HG03196 (cell line): ENCODE measurements around the gene RCBTB1.
"Not testable (repeated sequence)": the region's sequence is repeated elsewhere in the genome, so short reads cannot be mapped to it uniquely, and the experiment has no call there.

Experiments
- ATAC-seq: cut with Tn5 transposase; IDR thresholded peaks from one replicate; pipeline ENCODE4 v1.9.1; 2021; ENCODE audit not compliant: unreplicated experiment

RCBTB1 gene

DNA sequence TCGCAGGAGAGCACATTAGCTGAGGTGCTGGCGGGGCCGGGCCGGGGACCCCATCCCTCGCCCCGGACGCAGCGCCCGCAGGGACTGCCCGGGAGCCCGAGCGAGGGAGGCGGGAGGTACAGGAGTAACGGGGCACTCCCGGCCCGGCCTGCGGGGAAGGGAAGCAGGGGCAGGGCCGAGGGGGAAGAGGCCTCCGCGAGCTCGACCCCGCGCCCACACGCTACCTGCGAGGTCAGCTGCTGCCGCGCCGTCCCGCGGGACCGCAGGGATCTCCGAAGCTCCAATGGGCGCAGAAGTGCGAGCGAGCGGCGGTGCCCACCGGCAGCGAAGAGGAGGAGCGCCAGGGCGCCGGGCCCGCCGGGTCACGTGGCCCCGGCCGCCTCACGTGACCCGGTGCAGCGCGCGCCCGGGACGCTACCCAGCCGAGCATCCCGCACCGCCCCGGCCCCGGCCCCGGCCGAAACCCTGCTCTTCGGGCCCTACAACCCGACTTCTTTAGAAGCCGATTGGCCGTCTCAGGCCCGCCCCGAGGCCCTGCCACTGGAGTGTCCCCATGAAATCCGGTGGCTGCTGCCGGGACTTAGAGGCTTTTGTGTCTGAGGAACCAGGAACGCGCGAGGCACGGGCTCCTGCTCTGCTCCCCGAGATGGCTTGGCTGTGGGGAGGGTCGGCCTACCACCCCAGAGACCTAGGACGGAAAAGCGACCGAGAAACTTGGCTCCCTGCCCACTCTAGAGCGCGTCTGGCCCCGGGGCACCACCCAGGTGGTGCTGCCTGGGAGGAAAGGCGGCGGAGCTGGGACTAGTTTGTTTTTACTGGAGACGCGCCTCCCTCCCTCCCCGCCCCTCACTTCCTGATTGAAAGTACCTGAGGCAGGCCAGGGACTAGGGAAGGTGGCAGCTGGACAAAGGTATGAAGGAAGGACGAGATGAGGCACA lies at the start of gene RCBTB1:
RCBTB1 (minus strand) TSS at position 339 of the 938 bp plus-strand sequence. CDS start 18,279 bp downstream, outside the sequence.
- peak; percentile 90 for ATAC-seq

DNA sequence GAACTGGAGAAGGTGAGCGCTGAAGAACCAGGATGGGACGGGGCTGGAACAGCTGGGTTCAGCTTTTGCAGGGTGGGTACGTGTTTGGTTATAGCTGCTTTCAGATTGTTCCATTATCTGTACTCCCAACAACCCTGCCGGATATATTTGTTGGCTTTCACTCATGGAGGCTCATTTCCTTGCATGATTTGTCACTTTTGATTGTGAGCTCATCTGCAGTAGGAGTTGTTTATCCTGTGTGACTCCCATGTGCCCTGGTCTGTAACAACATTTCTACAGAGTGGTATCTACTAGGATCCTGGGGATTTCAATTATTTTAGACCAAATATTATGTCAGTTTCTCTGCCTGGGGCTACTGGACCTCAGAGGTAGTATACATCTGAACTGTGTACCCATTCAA lies 48.4 kb upstream of the RCBTB1 start:
- ATAC-seq: no peak

DNA sequence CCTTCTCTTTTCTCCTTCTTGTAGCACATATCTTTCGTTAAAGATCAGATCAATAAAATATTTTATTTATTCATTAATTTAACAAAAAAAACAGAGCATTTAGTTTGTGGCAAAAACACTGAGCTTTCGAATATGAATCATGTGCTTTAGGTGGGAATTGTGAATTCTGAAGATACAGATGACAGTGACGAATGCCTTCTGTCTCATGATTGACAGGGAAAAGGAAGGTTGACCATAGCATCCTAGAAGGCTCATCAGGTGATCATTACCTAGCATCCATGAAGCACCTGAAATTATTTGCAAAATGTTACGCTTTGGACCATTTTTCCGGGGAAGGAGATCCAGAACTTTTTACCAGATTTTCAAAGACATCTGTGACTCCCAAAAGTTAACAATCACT lies 46.8 kb upstream of the RCBTB1 start:
- no peak for ATAC-seq

DNA sequence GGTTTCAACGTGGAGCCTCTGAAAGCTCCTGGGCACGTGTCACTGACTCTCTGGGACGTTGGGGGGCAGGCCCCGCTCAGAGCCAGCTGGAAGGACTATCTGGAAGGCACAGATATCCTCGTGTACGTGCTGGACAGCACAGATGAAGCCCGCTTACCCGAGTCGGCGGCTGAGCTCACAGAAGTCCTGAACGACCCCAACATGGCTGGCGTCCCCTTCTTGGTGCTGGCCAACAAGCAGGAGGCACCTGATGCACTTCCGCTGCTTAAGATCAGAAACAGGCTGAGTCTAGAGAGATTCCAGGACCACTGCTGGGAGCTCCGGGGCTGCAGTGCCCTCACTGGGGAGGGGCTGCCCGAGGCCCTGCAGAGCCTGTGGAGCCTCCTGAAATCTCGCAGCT lies 45.2 kb upstream of the RCBTB1 start:
- ATAC-seq: no peak

DNA sequence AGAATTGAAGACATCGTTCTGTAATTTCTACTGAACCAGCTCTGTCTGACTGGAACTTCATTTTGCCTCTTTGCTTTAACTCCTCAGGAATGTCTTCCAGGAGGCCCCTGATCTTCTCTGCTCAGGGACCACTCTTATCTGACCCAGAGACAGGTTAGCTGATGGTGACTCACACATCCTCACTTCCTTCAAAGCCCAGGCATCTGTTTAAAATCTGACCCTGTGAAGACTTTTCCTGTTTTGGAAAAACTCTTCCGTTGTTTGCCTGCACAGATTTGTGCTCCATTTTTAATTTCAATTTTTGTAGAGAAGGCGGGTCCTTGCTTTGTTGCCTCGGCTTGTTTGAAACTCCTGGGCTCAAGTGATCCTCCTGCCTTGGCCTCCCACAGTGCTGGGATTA lies 44.6 kb upstream of the RCBTB1 start:
- ATAC-seq: no peak

DNA sequence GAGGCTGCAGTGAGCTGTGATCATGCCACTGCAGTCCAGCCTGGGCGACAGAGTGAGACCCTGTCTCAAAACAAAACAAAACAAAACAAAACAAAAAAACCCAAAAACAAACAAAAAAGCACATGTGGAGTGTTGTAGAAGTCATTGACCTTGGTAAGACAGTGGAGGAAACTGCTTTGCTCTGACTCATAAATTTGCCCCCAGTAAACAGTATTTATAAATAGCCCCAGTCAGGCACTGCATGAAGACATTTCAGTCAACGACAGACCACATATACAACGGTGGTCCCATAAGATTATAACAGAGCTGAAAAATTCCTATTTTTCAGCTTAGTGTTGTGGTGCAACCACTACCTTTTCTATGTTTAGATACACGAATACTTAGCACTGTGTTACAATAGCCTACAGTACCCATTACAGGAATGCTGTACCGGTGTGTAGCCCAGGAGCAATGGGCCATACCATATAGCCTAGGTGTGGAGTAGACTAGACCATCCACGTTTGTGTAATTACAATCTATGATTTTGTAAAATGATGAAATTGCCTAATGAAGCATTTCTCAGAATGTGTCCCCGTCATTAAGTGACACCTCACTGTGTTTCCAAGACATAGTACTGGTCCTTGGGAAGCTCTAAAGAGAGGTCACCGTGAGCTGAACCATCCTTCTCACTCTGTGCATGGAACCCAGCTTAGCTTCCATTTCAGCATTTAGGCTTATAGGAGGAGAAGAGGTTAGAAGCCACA lies 44.0 kb upstream of the RCBTB1 start:
- no peak for ATAC-seq

DNA sequence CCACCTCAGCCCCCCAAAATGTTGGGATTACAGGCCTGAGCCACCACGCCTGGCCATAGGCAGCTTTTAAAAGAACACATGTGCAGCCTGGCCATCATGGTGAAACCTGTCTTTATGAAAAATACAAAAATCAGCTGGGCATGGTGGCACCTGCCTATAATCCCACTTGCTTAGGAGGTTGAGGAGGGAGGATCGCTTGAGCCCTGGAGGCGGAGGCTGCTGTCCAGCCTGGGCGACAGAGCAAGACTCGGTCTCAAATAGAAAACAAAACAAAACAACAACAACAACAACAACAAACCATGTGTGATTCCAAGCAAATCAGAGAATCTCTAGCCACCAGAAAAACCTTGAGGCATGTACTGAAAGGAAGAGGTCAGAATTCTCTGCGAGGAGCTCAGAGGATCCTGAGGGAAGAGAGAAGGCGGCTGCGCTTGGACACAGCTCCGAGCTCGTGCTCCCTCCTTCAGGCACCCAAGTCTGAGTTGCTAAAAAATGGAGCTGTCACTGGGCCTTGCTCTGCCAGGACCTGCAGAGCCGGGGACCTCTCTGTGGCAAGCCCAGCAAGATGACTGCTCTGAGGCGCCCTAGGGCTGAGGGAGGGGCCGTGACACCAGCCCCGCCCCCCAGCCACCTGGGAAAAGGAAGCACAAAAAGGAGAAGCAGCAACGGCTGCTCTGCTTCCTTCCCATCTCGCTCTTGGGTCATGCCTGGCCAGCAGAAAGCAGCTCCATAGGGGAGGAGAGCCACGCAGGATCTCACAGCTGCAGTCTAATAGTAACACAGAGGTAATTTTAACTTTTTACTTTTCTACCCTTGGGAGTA lies 42.7 kb upstream of the RCBTB1 start, which contains the start of gene ARL11:
ARL11 (plus strand) TSS at position 677 of the 822 bp plus-strand sequence. CDS start 1,941 bp downstream, outside the sequence.
- ATAC-seq: peak; percentile 85

DNA sequence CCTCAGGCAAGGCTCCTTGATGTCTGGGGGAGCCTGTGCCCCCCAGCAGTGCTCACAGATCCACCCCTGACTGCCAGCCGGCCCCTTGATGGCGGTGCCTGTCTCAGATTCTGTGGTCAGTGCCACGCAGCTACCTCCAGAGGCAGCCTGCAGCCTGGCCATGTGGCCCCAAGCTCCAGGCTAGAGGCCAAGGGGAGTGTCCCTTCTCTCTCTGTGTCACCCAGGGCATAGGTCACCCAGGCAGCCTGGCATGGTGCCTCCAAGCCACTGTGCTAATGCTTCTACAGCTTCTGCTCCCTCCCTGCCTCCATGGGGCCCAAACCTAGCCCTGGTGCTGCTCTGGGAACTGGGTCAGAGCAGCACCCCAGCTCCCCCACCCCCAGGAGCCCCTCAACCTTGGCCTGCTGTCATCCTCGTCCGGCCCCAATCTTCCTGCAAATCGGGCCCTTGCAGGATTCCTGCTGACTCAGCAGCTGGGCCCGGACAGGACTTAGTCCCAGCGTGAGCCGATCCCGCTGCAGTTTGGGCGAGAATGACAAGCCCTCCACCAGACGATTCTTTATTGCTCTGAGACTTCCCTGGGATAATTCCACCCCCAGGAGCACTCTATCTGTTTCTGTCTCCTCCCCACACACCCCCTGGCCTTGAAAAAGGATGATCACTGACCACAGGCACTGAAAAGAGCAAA lies 40.2 kb upstream of the RCBTB1 start:
- no peak for ATAC-seq

DNA sequence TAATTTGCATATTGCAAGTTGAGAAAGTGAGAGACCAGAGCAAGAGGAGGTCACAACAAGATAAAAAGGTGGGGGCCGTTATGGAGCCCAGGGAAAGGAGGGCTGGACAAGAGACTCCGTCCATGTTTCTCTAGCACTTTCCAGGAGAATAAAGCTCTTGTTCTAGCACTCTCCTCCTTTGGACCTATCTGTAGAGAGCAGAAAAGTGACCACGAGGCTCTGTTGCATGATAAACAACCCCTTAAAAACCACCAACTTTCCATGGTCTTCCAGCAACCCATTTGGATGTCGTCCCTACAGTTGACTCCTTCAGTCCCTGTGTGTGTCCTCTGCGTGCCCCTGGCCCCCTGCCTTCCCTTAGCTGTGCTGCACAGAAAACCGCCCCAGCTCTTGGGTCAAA lies 38.9 kb upstream of the RCBTB1 start:
- ATAC-seq: no peak

DNA sequence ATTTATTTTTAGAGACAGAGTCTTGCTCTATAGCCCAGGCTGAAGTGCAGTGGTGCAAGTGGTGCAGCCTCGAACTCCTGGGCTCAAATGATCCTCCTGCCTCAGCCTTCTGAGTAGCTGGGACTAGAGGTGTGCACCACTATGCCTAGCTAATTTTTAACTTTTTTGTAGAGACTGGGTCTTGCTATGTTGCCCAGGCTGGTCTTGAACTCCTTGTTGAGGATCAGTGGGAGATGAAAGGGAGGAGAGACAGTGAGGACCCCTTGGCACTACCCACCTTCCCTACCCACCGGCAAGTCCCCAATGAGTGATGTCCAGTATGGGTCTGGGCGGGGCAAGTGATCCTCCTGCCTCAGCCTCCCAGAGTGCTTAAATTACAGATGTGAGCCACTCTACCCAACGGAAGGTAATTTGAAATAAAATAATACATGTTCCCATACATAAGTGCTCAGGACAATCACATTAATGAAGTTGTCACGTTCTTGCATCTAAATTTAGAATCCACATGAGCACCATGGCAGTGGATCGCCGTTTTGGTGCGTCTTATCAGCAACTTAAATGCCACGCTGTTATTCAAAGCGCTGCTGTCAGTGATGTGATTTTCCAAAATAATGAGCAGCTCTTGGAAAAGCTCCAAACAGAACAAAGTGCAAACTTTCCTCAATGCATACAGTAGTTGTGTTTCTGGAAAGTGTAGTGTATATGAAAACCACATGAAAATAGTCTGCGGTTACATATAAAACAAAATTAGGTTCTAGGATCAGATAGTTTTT lies 37.0 kb upstream of the RCBTB1 start:
- no peak for ATAC-seq

DNA sequence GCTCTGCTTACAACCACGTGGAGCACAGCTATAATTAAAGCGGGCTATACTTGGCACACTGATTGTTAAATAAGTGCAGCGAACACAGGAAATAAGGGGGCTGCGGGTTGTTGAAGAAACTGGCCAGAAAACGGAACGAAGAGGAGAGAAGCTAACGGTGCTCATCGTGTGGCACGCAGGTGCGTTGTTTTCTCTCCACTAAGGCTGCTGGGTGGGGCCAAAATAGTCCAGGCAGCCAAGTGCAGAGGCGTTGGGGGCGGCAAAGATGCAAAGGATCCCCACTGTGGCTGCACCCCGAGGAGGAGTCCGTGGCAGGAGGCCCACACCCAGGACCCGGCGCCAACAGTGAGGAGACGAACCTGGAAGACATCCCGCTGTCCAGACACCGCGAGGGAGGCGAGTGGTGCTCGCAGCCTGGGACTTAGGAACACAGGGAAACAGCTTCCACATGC lies 34.8 kb upstream of the RCBTB1 start:
- no peak for ATAC-seq

DNA sequence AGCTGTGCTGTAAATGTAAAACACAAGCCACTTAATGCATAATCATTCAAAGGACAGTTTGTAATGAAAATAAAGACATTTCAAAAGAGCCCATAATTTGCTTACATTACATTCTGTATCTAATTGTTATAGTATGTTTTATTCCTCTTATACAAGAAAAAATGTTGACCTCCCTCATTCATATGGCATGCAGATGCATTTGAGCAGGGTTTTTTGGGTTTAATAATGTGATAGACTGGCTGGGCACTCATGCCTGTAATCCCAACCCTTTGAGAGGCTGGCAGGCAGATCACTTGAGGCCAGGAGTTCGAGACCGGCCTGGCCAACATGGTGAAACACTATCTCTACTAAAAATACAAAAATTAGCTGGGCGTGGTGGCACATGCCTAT lies 31.3 kb upstream of the RCBTB1 start:
- no peak for ATAC-seq

DNA sequence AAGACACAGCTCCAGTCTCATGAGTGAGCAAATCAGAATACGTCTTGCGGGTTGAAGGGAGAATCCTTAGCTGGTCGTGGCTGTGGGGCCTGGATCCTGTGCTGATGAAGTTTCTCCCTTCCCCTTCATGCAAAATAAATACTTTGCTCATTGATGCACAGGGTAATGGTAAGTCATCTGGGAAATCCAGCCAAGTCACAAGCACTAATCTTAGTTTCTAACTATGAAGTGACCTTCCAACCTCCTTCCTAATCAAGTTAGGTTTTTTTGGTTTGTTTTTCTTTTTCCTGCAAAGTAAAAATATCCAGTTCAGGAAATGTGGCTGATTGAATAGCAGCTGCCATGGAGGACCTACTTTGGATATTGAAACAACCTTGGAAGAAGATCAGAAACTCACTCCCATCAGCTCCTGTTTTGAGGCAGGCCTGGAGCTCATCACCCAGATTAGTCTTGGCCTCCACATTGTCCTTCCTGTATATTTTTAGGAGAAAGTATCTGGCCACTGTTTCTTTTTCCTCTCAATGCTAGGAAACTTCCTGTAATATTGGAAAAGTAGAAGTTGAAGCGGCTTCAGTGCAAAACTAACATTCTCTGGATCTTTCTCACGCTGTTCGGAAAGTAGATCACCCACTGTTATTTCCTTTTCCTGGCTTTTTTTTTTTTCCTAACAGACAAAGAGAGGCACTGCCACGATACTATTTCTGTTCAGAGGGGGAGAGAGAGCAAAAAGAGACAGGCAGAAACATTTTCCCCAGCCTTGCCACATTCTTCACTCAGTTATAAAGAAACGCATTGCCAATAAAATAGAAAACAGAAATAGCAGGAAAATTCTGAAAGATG lies 30.7 kb upstream of the RCBTB1 start:
- ATAC-seq: no peak

DNA sequence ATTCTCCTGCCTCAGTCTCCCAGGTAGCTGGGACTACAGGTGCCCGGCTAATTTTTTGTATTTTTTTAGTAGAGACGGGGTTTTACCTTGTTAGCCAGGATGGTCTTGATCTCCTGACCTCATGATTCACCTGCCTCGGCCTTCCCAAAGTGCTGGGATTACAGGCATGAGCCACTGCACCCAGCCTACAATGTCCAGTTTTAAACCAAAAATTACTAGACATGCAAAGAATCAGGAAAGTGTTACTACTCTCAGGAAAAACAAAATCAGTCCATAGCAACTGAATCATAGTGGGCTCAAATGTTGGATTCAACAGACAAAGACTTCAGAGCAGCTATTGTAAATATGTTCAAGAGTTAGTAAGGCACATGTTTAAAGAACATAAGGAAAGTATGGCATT lies 26.7 kb upstream of the RCBTB1 start:
- ATAC-seq: not testable (repeated sequence)

DNA sequence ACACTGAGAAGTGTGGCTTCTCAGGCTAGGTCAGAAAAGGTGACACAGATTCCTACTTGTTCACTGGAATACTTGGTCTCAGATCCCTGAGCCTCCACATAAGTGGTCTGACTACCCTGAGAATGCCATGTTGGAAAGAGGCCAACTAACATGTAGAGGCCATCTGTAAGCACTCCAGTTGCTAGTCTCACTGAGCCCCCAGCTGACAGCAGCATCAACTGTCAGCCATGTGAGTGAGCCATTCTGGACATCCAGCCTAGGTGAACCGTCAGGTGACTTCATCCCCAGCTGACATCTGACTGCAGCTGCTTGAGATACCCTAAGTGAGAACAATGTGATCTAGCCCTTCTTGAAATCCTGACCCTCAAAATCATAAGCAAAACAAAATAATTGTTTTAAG lies 24.8 kb upstream of the RCBTB1 start:
- no peak for ATAC-seq

DNA sequence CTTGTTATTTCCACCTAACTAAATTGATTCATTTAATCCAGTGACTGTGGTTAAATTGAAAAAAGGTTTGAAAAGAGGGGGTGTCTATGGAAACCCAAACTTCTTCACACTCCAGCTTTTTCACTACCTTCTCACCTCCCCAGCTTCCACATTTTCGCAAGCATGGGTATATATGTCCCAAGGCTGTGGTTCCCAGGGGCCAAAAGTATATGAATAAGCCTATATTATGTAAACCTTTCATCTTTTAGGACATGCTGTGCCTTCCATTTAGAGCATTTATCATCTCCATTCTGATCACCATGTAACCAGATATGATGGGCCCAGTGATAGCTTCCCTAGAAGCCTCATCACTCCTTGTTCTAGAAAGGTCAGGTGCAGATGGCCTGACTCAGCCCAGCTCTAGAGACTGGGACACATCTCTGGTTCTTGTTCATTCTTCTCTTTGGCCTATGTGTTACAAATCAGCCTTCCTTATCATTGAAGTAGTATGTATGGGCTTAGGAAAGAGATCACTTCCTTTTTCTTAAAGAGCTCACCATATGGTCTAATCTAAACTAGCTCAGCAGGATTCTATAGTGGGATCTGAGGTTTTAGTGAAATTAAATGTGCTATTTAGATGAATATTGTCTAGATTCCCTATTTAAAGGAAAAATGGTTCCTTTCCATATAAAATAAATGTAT lies 23.4 kb upstream of the RCBTB1 start:
- no peak for ATAC-seq

DNA sequence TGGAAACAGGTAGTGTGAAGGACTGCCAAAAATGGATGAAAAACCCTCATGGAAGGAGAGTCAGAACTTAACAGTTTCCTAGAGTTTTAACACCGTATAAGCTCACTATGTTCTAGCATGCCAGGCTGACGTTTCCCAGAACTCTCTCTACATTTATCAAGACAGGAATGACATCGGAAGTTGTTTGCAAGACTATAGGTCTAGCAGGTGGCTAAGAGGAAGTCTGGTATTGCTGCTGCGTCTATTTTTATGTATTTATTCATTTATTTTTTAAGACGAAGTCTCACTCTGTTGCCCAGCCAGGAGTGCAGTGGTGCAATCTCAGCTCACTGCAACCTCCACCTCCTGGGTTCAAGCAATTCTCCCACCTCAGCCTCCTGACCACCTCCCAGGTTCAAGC lies 22.4 kb upstream of the RCBTB1 start:
- no peak for ATAC-seq
